GM19395 (cell line): ENCODE data around the gene NUDCD3.

Source experiments
- ATAC-seq: cut with Tn5 transposase; IDR thresholded peaks from one replicate; pipeline ENCODE4 v1.9.1; 2021; ENCODE audit warnings: mild to moderate bottlenecking, moderate library complexity; ENCODE audit not compliant: unreplicated experiment

The NUDCD3 gene

DNA sequence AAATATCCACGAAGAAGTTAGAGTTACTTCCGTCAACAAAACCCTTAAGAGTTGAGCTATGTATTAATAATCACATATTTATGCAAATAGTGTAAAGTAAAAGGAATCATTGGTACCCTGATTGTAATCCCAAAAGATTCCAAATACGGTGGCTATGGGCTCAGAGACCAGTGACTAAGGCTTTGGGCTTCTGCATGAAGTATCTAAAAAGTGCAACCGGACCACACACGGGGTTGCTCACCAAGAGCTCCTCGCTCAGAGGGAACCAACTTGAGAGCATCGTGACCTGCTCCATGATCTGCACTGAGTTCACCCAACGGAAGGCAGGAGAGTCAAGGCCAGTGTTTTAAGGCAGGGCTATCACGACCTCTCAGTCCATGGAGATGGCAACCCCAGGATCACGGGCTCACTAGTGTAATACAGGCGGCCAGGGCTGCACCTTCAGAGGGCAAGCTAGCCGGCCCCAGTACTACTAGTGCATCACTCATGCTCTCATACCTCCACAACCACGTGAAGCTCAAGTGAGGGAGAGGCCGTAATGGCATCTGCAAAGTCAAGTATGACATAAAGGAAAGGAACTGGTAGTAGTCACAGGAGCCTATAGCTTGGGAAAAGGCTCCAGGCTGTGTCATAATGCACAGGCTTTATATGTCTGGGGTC is 87.9 kb downstream of the NUDCD3 start:
- no peak for ATAC-seq

DNA sequence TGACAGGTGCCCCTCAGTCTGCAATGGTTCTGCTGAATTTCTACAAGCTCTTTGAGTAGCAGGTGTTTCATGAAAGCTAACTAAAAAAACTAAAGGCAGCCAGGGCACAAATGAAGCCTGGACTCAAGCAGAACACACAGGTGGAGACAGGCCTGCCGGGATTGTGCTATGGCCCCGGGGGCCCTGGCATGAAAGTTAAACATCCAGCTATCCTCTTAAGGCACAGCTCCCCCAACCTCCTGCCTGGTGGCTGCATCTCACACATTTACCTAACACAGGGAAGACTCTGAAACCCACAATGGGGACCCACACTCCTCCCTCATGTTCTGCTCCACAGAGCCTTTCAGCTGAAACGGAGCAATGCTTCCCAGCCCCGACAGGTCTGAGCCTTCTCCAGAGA is 88.8 kb downstream of the NUDCD3 start:
- no peak for ATAC-seq

DNA sequence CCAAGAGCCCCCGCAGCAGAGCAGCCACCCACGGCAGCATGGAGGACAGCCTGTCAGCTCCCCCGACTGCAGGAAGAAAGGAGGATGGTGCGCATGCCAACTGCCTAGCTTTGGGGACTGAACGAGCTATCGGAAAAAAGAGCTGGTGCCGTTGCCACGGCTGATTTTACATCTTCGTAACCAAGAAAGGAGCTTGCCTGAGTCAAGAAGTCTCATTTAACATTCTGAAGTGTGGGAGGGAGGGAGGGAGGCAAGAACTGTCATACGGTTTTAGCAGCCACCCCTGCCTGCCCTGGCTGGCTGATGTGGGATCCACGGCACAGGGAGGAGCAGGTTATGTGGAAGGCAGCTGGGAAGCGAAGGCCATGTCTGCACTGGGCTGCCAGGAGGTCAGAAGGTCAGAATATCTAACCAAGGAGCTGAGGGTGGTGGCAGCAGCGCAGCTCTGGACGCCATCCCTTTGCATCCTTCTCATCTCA is 90.4 kb downstream of the NUDCD3 start:
- no peak for ATAC-seq

DNA sequence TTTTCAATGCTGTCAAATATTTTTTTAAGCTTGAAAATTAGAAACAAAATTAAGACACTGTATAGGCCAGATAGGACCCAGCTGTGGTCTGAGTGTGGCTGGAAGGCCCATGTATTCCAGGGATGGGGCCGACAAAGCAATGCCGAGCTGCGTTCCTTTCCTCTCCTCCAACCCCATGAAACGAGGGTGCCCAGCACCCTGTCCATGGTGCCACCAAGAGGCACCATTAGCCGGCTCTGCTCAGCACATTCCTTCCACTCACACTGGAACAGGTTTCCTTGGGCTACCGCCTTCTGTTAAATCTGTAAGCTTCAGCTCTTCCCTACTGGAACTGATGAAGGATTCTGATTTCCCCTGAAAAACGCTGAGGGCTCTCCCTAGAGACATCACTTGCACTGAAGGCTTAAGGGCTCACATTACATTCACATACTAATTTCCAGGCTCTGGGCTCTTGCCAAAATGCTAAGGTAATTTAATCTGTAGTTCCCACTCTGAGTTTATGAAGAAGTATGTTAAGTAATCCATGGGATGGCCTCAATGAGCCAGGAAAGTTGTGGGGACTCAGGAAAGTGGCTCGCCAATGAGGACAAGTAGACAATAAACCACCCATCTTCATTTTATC is 91.4 kb downstream of the NUDCD3 start:
- no peak for ATAC-seq

DNA sequence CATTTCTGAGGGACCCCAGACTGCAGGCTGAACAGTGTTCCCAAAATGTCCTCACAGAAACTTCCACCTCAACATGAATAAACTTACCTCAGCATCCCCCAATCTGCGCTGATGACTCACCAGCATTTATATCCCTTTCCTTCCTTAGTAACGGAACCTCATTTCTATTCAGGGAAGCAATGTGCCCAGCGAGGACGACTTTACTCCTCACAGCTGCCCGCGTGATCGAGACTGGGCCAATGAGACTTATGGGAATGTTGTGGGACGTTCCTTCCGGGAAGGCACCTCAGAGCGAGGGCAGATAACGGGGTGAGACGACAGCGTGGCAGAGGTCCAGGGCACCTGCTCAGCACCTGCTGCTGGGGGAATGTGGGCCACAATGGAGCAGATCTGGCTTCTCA is 91.9 kb downstream of the NUDCD3 start:
- no peak for ATAC-seq

DNA sequence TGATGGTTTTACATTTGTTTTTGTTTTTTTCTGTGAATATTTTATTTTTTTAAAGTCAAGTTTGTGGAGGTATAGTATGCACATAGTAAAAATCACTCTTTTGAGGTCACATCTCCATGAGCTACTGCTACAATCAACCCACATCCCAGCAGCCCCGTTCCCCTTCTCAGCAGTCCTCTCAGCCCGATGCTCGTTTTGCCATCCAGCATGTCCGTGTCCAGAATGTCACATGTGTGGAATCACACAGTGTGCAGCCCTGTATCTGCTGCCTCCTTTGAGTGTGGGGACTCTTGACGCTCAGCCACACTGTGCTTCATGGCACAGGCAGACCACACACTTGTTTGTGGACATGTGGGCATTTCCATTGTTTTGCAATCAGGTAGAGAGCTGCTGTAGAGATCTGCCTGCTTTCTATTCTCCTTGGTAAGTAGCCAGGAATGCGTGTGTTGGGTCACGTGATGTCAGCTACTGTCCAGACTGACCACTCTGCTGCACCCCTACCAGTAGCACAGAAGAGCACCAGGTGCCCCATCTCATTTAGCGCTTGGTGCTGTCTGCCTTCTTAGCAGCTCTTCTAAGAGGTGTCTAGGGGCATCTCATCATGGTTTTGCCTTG is 93.4 kb downstream of the NUDCD3 start:
- no peak for ATAC-seq

DNA sequence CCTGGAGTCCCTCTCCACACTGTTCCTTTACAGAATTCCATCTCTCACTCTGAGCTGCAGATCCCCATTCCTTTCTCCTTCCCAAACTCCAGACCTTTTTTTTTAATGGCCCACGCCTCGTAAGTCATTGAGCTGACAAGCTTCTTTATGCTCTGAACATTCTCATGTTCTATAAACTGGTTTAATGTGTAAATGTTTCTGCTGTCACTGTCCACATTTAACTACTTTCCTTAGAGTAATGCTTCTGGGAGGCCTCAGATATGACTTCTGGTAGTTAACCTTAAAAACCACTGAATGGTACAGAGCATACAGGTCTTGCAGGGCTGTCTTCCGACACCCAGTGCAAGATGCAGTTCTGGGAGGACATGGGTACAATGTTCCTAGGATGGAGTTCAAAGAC is 94.0 kb downstream of the NUDCD3 start:
- no peak for ATAC-seq

GRCh38 chr7:44395067-44395466 is 95.4 kb downstream of the NUDCD3 start:
- ATAC-seq: no peak

GRCh38 chr7:44394636-44395035 is 95.8 kb downstream of the NUDCD3 start:
- no peak for ATAC-seq

DNA sequence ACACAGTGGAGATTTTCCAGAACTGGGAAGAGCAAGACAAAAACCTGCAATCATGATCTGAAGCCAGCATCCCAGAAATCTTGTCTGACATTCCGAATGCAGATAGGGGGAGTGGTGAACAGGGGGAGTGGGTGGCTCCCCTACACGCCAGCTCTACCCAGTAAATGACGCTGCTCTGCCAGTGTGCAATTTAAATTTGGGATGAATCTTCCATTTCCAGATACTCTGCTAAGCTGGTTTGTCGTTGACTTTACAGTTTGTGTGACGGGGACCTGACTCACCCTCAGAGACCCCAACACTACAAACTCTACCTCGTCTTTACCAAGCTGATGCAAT is 96.4 kb downstream of the NUDCD3 start:
- no peak for ATAC-seq

DNA sequence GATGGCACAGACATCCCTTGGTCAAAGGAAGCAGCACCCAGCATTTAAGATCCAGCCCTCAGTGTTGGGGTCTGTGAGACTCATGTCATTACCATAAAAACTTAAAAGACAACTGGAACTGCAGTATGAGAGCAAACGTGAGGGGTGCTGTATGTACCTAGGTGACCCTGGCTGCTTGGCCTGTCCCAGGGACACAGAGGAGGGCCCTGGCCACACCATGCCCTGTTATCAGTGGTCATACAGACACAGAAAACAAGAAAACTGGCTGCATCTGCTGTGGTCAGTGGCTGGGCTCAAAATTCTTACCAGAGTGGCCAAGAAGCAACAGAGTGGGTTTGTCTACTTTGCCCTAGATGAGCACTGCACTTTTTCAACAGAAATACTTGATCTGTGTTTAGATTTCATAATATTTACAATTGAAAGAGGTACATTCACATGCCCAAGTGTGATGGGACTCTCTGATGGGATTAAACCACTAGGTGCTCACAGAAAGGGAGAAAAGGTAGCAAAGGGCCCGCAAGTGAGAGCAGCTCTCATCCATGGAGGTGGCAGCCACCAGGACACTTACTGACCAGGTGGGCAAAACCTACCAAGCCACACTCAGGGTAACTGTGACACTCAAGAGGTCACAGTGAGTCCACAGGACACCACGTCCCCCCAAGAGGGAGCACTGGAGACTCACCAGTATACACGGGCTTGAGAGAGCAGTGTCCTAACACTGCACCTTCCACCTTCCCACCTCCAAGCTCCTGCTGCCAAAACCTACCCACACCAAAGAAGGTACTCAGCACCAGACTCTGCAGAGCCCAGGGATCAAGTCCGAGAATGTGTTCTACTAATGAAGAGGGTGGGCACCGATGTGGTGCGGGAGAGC is 97.0 kb downstream of the NUDCD3 start:
- no peak for ATAC-seq

DNA sequence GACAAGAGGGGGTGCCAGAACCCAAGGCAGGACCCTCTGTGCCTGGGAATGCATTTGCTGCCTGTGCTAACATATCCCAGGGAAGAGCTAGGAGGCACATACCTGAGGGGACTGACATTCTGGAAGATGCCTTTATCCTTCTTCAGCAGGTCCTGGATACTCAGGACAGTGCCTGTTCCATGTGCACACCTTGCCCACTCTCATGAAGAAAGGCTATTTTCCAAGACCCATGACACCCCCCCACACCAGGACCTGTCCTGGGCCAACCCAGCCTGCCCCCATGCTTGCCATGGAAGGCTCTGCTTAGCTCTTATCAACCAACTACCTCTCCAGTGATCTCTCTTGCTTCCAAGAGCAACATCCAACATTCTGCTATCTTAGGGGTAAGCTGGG is 97.8 kb downstream of the NUDCD3 start:
- ATAC-seq: no peak

DNA sequence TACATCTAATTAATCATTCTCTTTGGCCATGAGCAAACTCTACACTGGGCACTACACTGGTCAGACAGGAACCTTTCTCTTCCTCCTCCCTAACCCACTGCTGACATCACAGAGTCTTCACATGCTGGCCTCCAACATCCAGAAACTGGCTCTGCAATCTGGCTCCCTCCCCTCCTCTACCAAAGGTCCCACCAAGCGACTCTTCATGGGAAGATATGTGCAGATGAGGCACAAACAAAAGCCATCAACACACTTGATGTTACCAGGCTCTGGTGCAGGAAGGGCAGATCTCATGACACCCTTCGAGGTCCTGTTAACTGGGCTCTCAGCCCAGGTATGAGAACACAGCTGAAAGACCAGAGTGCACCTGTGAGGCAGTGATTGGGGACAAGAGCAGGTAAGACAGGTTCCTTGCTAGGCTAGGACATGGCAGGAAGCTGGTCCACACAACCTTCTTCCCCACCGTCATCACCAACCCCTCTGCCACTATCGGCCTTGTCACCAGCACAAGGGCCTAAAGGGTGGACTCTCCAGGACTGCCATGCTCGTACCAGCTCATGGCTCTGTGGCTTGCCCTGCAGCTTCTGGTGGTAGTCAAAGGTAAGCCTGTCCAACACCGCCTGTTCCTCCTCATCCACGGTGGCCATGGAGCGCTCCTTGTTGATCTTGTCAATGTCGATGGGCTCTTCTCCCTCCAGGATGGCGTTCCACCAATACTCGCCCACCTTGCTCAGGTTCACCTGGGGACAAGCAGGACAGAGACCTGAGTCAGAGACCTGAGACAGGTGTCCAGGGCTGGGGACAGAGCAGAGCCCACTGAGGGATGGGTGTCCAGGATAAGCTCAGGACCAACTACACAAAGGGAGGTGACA is 98.5 kb downstream of the NUDCD3 start:
- no peak for ATAC-seq

- ATAC-seq: no peak
These were observed 99.3 kb downstream of the NUDCD3 start for GRCh38 chr7:44391171-44391570.

- no peak for ATAC-seq
These were observed 99.8 kb downstream of the NUDCD3 start for GRCh38 chr7:44390701-44391100.

DNA sequence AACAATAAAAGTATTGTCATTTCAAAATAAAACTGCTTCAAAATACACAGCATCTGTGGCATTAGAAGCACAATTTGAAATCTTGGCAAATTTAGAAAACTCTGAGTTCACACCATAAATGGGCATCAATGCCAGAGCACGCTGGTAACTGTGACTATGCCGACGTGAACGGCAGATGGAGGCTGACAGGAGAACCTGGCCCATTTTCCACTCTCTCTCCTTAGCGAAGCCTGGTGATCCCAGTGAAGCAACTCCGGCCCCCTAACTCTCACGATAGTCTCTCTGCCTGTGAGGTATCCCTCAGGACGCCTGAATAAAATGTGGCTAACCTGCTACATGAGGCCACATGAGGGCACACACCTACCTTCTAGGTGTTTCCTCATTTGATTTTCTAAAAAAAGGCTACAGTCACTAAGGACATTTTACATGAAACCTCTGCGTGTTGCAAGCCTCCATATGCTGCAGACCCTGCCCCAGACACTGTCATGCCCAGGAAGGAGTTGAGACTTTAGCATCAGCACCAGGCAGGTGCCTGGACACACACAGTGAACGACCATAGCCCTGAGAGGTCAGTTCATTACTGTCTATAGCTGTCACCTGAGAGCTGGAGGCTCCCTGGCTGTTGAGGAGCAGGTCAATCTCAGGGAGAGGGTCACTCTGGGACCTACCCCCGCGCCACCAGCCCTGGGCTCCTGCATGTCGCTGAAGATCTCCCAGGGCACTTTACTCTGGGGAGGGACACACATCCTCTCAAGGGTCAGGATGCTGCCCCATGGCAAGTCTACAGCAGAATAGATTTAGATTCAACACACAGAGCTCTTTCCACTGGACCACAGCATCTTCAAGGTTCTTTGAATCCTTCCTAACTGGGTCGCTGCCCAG is 102.1 kb downstream of the NUDCD3 start:
- ATAC-seq: no peak

DNA sequence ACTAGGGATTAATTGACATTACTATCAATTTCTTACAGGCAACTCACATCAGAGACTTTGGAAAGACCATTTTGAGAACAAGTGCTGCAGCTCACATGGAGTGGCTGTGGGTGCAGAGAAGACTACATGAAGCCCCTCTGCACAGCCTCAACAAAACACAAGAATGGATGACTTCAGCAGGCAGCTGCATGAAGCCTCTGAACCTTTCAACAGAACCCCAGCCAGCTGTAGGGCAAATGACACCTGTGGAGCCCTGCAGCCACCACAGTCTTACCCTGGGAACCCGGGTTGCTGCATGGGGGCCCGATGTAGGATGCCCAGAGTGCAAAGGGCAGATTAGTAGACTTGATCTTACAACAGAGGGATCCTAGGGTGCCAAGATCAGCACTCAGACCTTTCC is 103.1 kb downstream of the NUDCD3 start:
- ATAC-seq: no peak

DNA sequence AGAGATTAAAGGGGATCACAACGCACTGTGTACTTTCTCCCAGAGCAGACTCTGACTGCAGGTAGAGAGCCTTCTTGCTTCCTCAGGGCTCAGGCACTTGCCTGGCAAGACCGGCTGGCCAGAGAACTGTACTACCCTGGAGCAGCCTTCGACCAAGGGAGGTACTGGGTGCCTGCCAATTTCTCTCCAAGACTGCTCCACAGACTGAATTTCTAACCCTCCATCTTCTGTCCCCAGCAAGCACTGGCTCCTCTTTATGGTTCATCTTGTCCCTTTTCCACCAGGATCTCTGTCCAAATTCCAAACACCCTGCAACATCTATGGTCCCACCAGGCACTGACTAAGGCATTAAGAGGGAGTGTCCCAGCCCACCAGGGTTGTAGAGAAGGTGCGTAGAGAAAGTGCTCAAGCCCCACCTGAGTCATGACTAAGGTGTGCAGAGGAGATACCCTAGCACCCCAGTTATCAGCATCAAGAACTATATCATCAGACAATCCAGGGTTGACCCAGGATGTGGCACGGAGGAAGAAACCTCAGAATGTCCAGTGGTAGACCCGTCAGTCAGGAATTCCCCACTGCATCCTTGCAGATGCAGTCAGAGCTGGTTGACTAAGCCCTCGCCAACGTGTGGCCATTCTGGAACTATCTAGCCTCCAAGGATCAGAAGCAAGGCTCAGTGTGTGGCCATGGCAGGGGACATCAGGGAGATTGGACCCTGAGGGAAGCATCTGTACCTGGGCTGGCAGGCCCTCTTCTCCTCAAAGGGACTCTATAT is 104.1 kb downstream of the NUDCD3 start:
- ATAC-seq: no peak
